ENCODE measurements around the gene MGA. TPM values are rescaled to one million over a fixed set of nuclear protein-coding genes. Genes with fewer than 3 reads are reported as not detected.

Gene MGA
- total and polyA plus RNA-seq, 2 of the 8 experiments (the other 6 are each of a cell fraction or from before 2014, with no cell fraction given): 7.6 to 53.2 TPM

GRCh38 chr15:41778521-41778920 lies 118.3 kb downstream of the MGA start:
- ChIA-PET POLR2A (ENCODE audit: partially characterized antibody) (no interaction called here), CTCF (ENCODE audit: partially characterized antibody) (interaction anchor here (0.9 to 9.3 kb wide), 6 partner anchors 10 to 105 kb away, joined by 3 to 283 read pairs (median 4); no protein-coding TSS in a partner anchor)
- Histone ChIP-seq H3K27me3 (replicated peaks in 1 of 4; ENCODE audit: control insufficient read depth in 3 of 4, extremely low read depth in 1 of 4, insufficient read depth in 3 of 4, low read length in 3 of 4) (no peaks in the 10 kb centered on the region), H4K5ac (ENCODE audit: insufficient read length, low read depth, low read length) (no peak overlapping the region), H2AFZ (ENCODE audit: low read length) (no peak overlapping the region), H3K23me2 (ENCODE audit: low read depth, low read length) (peaks cover 15% of the 10 kb centered on the region), H3K27ac (ENCODE audit: low read depth, low read length) (no peak overlapping the region), H2BK20ac (ENCODE audit: low read length) (no peak overlapping the region), H2BK5ac (ENCODE audit: low read depth, low read length) (no peak overlapping the region), H3K14ac (ENCODE audit: insufficient read length) (no peak overlapping the region), H3K4me1 (replicated peaks in 1 of 4; ENCODE audit: control insufficient read depth in 3 of 4, insufficient read depth in 4 of 4, low read length in 3 of 4) (peaks cover 2 to 28% (median 10%) of the 10 kb centered on the region in 4 experiments; a peak in 6 of 7 replicates), H3K4ac (replicated peaks; ENCODE audit: insufficient read length, low read depth, low read length) (no peak overlapping the region), H4K8ac (ENCODE audit: extremely low read depth, insufficient read depth, low read length) (no peak overlapping the region), H3K36me3 (ENCODE audit: control insufficient read depth in 2 of 4, insufficient read depth in 4 of 4, low read length in 3 of 4) (no peaks in the 10 kb centered on the region), H2BK120ac (replicated peaks; ENCODE audit: low read depth, low read length) (no peak overlapping the region), H3K18ac (ENCODE audit: extremely low read depth, low read length) (no peak overlapping the region), H3K4me3 (ENCODE audit: extremely low read depth in 1 of 4, insufficient read depth in 2 of 4, low read depth in 3 of 4, low read length in 4 of 4) (no peak overlapping the region), H4K91ac (replicated peaks; ENCODE audit: insufficient read length, low read length) (no peak overlapping the region), H2BK12ac (ENCODE audit: low read depth, low read length) (no peak overlapping the region), H3K23ac (ENCODE audit: insufficient read length) (no peak overlapping the region), H3K9ac (replicated peaks in 1 of 4; ENCODE audit: extremely low read depth in 1 of 4, low read depth in 3 of 4, low read length in 3 of 4) (no peak overlapping the region), H3K79me1 (ENCODE audit: low read depth, low read length) (no peaks in the 10 kb centered on the region; the same call in 1 of the 2 replicates), H3K56ac (replicated peaks; ENCODE audit: insufficient read length, low read depth, low read length) (no peak overlapping the region), H3K9me3 (ENCODE audit: insufficient read depth in 2 of 2, low read depth in 1 of 2, low read length in 1 of 2) (no peaks in the 10 kb centered on the region), H2BK15ac (ENCODE audit: low read length) (no peak overlapping the region), H2AK5ac (ENCODE audit: low read depth, low read length) (no peak overlapping the region), H3K4me2 (ENCODE audit: insufficient read depth in 1 of 2, low read depth in 2 of 2, low read length in 2 of 2) (no peak overlapping the region), H3K79me2 (ENCODE audit: control insufficient read depth in 1 of 2, insufficient read depth in 2 of 2, low read length in 2 of 2) (peaks cover 0 to 12% of the 10 kb centered on the region in 2 experiments; a peak in 2 of 4 replicates), H4K20me1 (replicated peaks in 1 of 2; ENCODE audit: control insufficient read depth in 1 of 2, insufficient read depth in 2 of 2, low read length in 2 of 2) (no peaks in the 10 kb centered on the region)
- FAIRE-seq: no peak
- 83% methylated on average over 1 of the region's 1 CpG; no CpG with 5 or more reads in 1 of the 2 experiments for WGBS, 2 experiments (ENCODE audit: extremely low coverage in 1 of 2, insufficient coverage in 1 of 2, insufficient read length in 1 of 2, insufficient replicate concordance in 2 of 2, low coverage in 1 of 2, low lambda C conversion rate in 2 of 2, missing lambda C conversion rate in 1 of 2)
- DNase-seq (ENCODE audit: low read depth in 1 of 2, low spot score in 2 of 2): no peak
- TF ChIP-seq JUN (IDR thresholded peaks at IDR 0.05; ENCODE audit: low read depth, low read length): no peak
- TF ChIP-seq RAD21 (IDR thresholded peaks at IDR 0.05 in 1 of 2, conservative IDR thresholded peaks at IDR 0.05 in 1 of 2; ENCODE audit: low read depth in 2 of 2, low read length in 2 of 2): no peak
- no peak for TF ChIP-seq ATF2 (IDR thresholded peaks at IDR 0.05; ENCODE audit: low read length)
- no peak for TF ChIP-seq USF2 (IDR thresholded peaks at IDR 0.05; ENCODE audit: low read length)
- no peak for TF ChIP-seq RFX5 (IDR thresholded peaks at IDR 0.05; ENCODE audit: borderline replicate concordance, low read depth, low read length)
- TF ChIP-seq ZNF274 (IDR thresholded peaks at IDR 0.05; ENCODE audit: borderline replicate concordance, extremely low read depth, low read length): no peak
- TF ChIP-seq KDM1A (IDR thresholded peaks at IDR 0.05; ENCODE audit: borderline replicate concordance, low read length): no peak
- TF ChIP-seq RXRA (IDR thresholded peaks at IDR 0.05; ENCODE audit: insufficient read depth, low read depth, low read length): no peak
- TF ChIP-seq HDAC6 (IDR thresholded peaks at IDR 0.05; ENCODE audit: low read depth, low read length): no peak
- no peak for TF ChIP-seq HDAC2 (IDR thresholded peaks at IDR 0.05; ENCODE audit: borderline replicate concordance in 1 of 2, low read depth in 2 of 2, low read length in 2 of 2)

All from H1 (cell line).